IPS-NIHi7 (cell line): ENCODE data around the gene DCAF11.

Source experiments
- DNase-seq: peaks from one replicate; pipeline ENCODE4 v3.0.0; 2012; ENCODE audit warnings: mixed read lengths; ENCODE audit errors: extremely low spot score

DCAF11 gene

GRCh38 chr14:24114532-24115421 is at the start of gene DCAF11, which contains the start of gene NRL:
TSS of gene DCAF11 (plus strand) at chr14:24114777. CDS start at chr14:24115595, 818 bp downstream.
TSS of gene NRL (minus strand) at chr14:24114949. CDS start at chr14:24082848, 32,101 bp downstream.
- DNase-seq, result peak; percentile 96

- no peak for DNase-seq
These were observed 49.7 kb upstream of the DCAF11 start for GRCh38 chr14:24064856-24065255.

- DNase-seq, result no peak
These were observed 49.2 kb upstream of the DCAF11 start for GRCh38 chr14:24065408-24065807.

- DNase-seq, result no peak
These were observed 48.0 kb upstream of the DCAF11 start for GRCh38 chr14:24066496-24067132.

GRCh38 chr14:24067133-24068082 is 47.2 kb upstream of the DCAF11 start:
- DNase-seq, result no peak

- DNase-seq, result no peak
These were observed 45.7 kb upstream of the DCAF11 start for GRCh38 chr14:24068711-24069410.

- DNase-seq, result no peak
These were observed 45.2 kb upstream of the DCAF11 start for GRCh38 chr14:24069411-24069735.

- DNase-seq, result no peak
These were observed 44.1 kb upstream of the DCAF11 start for GRCh38 chr14:24070285-24071143.

GRCh38 chr14:24071144-24071697 is 43.4 kb upstream of the DCAF11 start, which contains the start of gene CPNE6:
TSS of gene CPNE6 (plus strand) at chr14:24071562. CDS start at chr14:24072937, 1,375 bp downstream.
- no peak for DNase-seq

- no peak for DNase-seq
These were observed 42.6 kb upstream of the DCAF11 start for GRCh38 chr14:24071836-24072430.

GRCh38 chr14:24072436-24072835 is 42.1 kb upstream of the DCAF11 start:
- no peak for DNase-seq

- DNase-seq, result no peak
These were observed 41.4 kb upstream of the DCAF11 start for GRCh38 chr14:24072881-24073877.

- no peak for DNase-seq
These were observed 39.7 kb upstream of the DCAF11 start for GRCh38 chr14:24074625-24075484.

- DNase-seq, result no peak
These were observed 38.9 kb upstream of the DCAF11 start for GRCh38 chr14:24075485-24076301.

- no peak for DNase-seq
These were observed 38.3 kb upstream of the DCAF11 start for GRCh38 chr14:24076302-24076601.

- no peak for DNase-seq
These were observed 37.5 kb upstream of the DCAF11 start for GRCh38 chr14:24077086-24077485.

GRCh38 chr14:24078146-24078545 is 36.4 kb upstream of the DCAF11 start:
- no peak for DNase-seq
